Measurements from ENCODE around the gene ESYT2.

GRCh38 chr7:158796667-158797066, 32.6 kb downstream of the ESYT2 start:
- TF ChIP-seq CTCF (IDR thresholded peaks at IDR 0.05; ENCODE audit: low read length) (no peak), EZH2 (optimal IDR thresholded peaks at IDR 0.05; ENCODE audit: low read depth, low read length) (no peak)
